ENCODE data around the gene FRMD1. TPM values are rescaled to one million over a fixed set of nuclear protein-coding genes. Genes with fewer than 3 reads are reported as not detected.

FRMD1 gene
- total RNA-seq, 6 experiments from 2014 or later: 0.07 to 0.23 (median 0.12) TPM; not detected in 1

DNA sequence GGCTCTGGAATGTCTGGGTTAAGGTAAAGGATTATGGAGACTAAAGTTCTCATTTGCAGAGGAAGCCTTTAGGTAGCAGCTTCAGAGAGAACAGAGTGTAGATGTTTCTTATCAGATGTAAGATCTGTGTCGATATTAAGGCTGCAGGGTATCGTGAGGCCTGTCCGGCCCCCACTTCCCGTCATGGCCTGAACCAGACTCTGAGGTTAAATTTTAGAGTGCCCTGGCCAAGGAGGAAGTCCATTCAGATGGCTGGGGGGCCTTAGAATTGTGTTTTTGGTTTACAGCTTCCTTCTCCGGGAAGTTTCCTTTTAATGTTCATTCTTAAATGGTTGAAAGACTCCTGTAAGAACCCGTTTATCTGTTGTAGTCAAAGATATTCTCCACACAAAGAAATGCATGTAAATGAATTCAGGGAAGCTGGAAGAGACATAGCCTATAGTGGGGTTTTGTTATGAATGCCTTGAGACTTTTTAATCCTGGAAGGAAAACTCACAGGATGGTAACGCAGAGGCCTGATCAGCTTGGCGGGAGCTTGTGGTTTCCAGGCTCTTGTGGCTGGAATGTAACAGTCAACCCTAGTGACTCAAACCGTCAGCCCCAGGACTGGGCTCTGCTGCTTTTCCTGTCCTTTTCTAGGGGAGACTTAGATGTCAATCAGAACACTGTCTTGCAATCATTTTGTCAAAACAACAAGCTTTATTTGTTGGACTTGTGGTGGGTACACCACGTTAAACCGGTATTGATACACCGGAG, 46.8 kb downstream of the FRMD1 start:
- H3K9me3 ChIP-seq: no peaks in the 10 kb centered on the region
- no peaks in the 10 kb centered on the region for H3K27me3 ChIP-seq
- TF ChIP-seq, protein P1, sequence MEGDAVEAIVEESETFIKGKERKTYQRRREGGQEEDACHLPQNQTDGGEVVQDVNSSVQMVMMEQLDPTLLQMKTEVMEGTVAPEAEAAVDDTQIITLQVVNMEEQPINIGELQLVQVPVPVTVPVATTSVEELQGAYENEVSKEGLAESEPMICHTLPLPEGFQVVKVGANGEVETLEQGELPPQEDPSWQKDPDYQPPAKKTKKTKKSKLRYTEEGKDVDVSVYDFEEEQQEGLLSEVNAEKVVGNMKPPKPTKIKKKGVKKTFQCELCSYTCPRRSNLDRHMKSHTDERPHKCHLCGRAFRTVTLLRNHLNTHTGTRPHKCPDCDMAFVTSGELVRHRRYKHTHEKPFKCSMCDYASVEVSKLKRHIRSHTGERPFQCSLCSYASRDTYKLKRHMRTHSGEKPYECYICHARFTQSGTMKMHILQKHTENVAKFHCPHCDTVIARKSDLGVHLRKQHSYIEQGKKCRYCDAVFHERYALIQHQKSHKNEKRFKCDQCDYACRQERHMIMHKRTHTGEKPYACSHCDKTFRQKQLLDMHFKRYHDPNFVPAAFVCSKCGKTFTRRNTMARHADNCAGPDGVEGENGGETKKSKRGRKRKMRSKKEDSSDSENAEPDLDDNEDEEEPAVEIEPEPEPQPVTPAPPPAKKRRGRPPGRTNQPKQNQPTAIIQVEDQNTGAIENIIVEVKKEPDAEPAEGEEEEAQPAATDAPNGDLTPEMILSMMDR (IDR thresholded peaks at IDR 0.05): no peak
- no peak for TF ChIP-seq POLR2A (IDR thresholded peaks at IDR 0.05)
- H3K4me1 ChIP-seq: no peaks in the 10 kb centered on the region
- ATAC-seq (no peak), DNase-seq (no peak)
- no peaks in the 10 kb centered on the region for H3K36me3 ChIP-seq
- WGBS (ENCODE audit: insufficient coverage, low coverage, low lambda C conversion rate, missing lambda C conversion rate): 33% methylated on average over 11 of the region's 12 CpGs
- H3K27ac ChIP-seq: peak overlapping the region; percentile 13 to 40 (median 15)
- intact Hi-C loops (cut with DNase I): no loop called here
- no peak overlapping the region for H3K4me3 ChIP-seq

DNA sequence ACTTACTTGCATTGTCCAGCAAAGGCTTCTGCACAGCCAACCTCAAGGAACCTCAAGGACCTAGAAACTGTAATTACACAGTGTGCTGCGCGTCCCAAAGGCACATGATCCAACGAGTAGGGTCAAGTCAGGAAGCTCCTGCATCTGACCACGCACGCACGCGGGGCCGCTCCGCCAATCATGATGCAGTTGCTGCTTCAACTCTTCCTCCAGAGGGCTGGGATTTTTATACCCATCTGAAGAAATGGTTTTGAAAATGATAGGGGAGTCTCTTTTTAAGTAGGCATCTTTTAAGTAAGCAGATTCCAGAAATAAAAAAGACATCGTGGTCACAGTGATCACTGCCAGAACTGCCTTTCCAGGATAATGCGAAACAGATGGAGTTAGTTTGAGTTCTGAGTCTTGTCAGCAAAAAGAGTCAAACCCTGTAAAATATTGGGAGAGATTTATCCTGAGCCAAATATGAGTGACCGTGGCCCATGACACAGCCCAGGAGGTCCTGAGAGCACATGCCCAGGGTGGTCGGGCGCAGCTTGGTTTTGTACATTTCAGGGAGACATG, 47.5 kb downstream of the FRMD1 start:
- H3K4me1 ChIP-seq: no peaks in the 10 kb centered on the region
- DNase-seq (peak in 1 of 3 donors; percentile 31), ATAC-seq (no peak)
- H3K9me3 ChIP-seq: no peaks in the 10 kb centered on the region
- TF ChIP-seq, protein P1 (IDR thresholded peaks at IDR 0.05): no peak
- TF ChIP-seq POLR2A (IDR thresholded peaks at IDR 0.05): no peak
- H3K27me3 ChIP-seq: no peaks in the 10 kb centered on the region
- intact Hi-C loops (cut with DNase I): no loop called here
- WGBS (ENCODE audit: insufficient coverage, low coverage, low lambda C conversion rate, missing lambda C conversion rate): 80% methylated on average over 14 of the region's 14 CpGs
- peak overlapping the region in 2 of 3 donors; percentile 13 to 40 for H3K27ac ChIP-seq
- H3K4me3 ChIP-seq: no peak overlapping the region
- H3K36me3 ChIP-seq: no peaks in the 10 kb centered on the region

DNA sequence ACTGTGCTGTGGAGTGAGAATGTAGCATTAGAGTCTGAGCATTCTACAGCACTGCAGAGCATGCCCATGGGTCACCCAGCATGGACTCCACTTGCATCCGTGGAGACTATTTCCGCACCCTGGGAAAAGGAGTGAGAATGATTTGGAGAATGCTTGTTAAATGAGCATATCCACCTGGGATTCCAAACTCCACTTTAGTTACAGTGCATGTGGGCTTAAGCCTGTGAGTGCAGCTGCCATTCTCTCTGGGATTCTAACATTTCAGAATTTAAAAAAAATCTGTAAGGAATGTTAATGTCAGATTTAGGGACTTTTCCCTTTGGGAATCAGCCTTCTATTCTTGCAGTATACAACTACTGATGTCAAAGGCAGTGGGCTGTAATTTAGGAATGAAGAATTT, 48.1 kb downstream of the FRMD1 start:
- ATAC-seq (no peak), DNase-seq (no peak)
- no peaks in the 10 kb centered on the region for H3K9me3 ChIP-seq
- TF ChIP-seq, protein P1 (IDR thresholded peaks at IDR 0.05): no peak
- TF ChIP-seq POLR2A (IDR thresholded peaks at IDR 0.05): no peak
- no CpG with 5 or more reads among the region's 2 CpGs for WGBS (ENCODE audit: insufficient coverage, low coverage, low lambda C conversion rate, missing lambda C conversion rate)
- H3K4me1 ChIP-seq: no peaks in the 10 kb centered on the region
- no peak overlapping the region for H3K27ac ChIP-seq
- intact Hi-C loops (cut with DNase I): no loop called here
- H3K4me3 ChIP-seq: no peak overlapping the region
- no peaks in the 10 kb centered on the region for H3K36me3 ChIP-seq
- H3K27me3 ChIP-seq: no peaks in the 10 kb centered on the region

DNA sequence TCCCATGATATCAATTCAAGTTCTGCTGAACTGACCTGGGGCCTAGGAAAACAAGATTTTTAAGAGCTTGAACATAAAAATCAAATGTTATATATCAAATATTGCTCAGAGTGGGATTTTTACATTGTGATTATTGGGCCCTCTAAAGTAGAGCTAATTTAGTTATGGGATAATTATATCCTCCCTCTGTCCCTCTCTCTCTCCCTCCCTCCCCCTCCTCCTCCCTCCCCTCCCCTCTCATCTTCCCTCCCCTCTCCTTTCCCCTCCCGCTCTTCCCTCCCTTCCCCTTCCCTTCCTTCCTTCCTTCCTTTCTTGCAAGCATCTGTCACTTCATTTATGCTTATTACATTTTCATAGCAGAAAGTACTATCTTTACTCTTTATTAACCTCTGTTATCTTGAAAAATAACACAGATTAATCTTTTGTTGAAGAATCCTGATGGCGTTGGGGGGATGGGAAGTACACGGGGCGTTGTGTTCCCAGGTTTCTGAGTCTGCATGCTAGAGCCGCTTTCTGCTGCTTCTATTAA, 48.7 kb downstream of the FRMD1 start:
- H3K4me3 ChIP-seq: no peak overlapping the region
- WGBS (ENCODE audit: insufficient coverage, low coverage, low lambda C conversion rate, missing lambda C conversion rate): 64% methylated on average over 5 of the region's 5 CpGs
- no peak overlapping the region for H3K27ac ChIP-seq
- no peak for TF ChIP-seq POLR2A (IDR thresholded peaks at IDR 0.05)
- TF ChIP-seq, protein P1 (IDR thresholded peaks at IDR 0.05): no peak
- intact Hi-C loops (cut with DNase I): no loop called here
- no peaks in the 10 kb centered on the region for H3K36me3 ChIP-seq
- no peaks in the 10 kb centered on the region for H3K4me1 ChIP-seq
- H3K27me3 ChIP-seq: no peaks in the 10 kb centered on the region
- H3K9me3 ChIP-seq: no peaks in the 10 kb centered on the region
- DNase-seq (no peak), ATAC-seq (no peak)

Data from right lobe of liver (tissue), 6 donors.